Non-pigmented ciliary epithelial cell (primary cell): Measurements from ENCODE around the gene SORL1.

ENCODE experiments used
- DNase-seq: peaks from one replicate; pipeline ENCODE4 v3.0.0-alpha.2; 2010; ENCODE audit warnings: low read depth

SORL1 gene

GRCh38 chr11:121426476-121427399, 25.4 kb upstream of the SORL1 start:
- no peak for DNase-seq

GRCh38 chr11:121427400-121427744, 24.7 kb upstream of the SORL1 start:
- DNase-seq, result no peak

- DNase-seq, result no peak
Measured at GRCh38 chr11:121429556-121429955, 22.6 kb upstream of the SORL1 start.

GRCh38 chr11:121431820-121432526, 20.1 kb upstream of the SORL1 start:
- DNase-seq, result no peak

GRCh38 chr11:121435132-121435531, 17.0 kb upstream of the SORL1 start:
- DNase-seq, result no peak

GRCh38 chr11:121435551-121436511, 16.3 kb upstream of the SORL1 start:
- DNase-seq, result no peak

GRCh38 chr11:121437018-121437685, 15.0 kb upstream of the SORL1 start:
- DNase-seq, result no peak

- DNase-seq, result no peak
Measured at GRCh38 chr11:121437686-121438078, 14.4 kb upstream of the SORL1 start.

- DNase-seq, result no peak
Measured at GRCh38 chr11:121439337-121439736, 12.8 kb upstream of the SORL1 start.

- no peak for DNase-seq
Measured at GRCh38 chr11:121439759-121440158, 12.4 kb upstream of the SORL1 start.

- no peak for DNase-seq
Measured at GRCh38 chr11:121441521-121441920, 10.6 kb upstream of the SORL1 start.

GRCh38 chr11:121443688-121444275, 8.3 kb upstream of the SORL1 start:
- no peak for DNase-seq

- DNase-seq, result no peak
Measured at GRCh38 chr11:121444526-121444925, 7.6 kb upstream of the SORL1 start.

GRCh38 chr11:121445071-121445768, 6.9 kb upstream of the SORL1 start:
- DNase-seq, result no peak

- DNase-seq, result no peak
Measured at GRCh38 chr11:121446752-121447156, 5.4 kb upstream of the SORL1 start.

- no peak for DNase-seq
Measured at GRCh38 chr11:121448011-121448410, 4.1 kb upstream of the SORL1 start.

GRCh38 chr11:121448431-121448941, 3.6 kb upstream of the SORL1 start:
- no peak for DNase-seq

GRCh38 chr11:121449123-121449522, 3.0 kb upstream of the SORL1 start:
- no peak for DNase-seq

- DNase-seq, result no peak
Measured at GRCh38 chr11:121449626-121450025, 2.5 kb upstream of the SORL1 start.

- DNase-seq, result no peak
Measured at GRCh38 chr11:121450401-121450800, 1.7 kb upstream of the SORL1 start.
